Suppressor macrophage treated with lipopolysaccharide for 1 hour (primary cell): ENCODE results near the gene EMC6.

Experiments used
- DNase-seq, 3 donors: peaks; one replicate each; pipeline ENCODE4 v3.0.0-alpha.2; 2020 to 2022

The EMC6 gene

DNA sequence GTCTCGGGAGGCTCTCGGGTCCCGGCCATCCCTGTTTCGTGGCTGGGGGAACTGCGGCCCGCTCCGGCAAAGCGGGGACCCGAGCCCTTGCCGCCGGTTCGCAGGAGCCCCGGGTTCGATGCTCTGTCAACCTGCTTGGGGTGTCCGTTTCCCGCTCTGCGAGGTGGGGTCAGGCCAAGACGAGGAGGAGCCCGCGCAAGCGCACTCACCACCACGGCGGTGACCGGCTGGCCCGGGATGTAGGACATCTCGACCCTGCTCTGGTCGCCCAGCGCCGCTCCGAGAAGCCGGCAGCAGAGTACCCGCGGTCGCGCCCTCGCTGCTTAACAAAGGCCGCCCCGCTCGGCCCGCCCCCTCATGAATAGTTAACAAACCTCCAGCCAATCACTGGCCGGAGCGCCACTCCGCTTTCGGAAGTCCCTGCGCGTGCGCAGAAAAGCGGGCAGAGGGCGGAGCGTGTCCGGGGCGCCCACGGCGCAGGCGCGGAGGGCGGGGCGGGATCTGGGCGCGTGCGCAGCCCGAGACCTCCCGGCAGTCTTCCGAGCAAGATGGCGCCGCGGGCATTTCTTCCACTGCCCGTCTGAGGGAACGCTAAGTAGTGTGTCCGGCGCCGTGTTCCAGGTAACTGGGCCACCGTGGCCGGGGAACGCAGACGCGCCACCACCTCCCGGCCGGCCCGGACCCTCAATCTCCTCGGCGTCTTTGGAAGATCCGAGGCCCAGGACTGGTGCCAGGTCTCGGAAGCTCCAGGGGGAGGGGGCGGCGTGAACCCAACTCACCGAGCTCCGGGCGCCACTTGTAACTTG lies at the start of gene EMC6, which contains the start of gene TAX1BP3:
Gene EMC6, plus strand, starts transcription at position 534 of the 806 bp plus-strand sequence. CDS start 335 bp downstream, outside the sequence.
Gene TAX1BP3, minus strand, starts transcription at position 300 of the 806 bp plus-strand sequence. Its CDS starts 52 bp downstream, at position 248.
- DNase-seq: peak; percentile 100

DNA sequence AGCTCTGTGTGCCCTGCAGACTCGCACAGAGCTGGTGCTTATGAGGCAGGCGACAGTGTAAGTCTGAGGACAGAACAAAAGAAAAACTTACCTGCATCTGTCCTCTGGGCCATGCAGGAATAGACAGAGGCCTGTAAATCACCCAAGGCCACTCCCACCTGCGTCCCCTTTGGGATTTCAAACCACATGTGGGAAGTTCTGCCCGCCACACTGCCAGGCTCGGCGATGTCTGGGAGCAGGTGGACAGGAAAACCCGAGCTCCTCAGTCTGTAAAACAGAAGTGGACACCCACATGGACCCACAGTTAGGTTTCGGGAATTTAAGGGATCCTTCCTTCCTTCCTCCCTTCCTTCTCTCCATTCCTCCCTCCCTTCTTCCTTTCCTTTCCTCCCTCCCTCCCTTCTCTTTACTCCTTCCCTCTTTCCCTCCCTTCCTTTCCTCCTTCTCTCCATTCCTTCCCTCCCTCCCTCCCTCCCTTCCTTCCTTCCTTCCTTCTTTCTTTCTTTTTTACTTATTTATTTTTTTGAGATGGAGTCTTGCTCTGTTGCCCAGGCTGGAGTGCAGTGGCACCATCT lies 47.4 kb upstream of the EMC6 start:
- DNase-seq: no peak

DNA sequence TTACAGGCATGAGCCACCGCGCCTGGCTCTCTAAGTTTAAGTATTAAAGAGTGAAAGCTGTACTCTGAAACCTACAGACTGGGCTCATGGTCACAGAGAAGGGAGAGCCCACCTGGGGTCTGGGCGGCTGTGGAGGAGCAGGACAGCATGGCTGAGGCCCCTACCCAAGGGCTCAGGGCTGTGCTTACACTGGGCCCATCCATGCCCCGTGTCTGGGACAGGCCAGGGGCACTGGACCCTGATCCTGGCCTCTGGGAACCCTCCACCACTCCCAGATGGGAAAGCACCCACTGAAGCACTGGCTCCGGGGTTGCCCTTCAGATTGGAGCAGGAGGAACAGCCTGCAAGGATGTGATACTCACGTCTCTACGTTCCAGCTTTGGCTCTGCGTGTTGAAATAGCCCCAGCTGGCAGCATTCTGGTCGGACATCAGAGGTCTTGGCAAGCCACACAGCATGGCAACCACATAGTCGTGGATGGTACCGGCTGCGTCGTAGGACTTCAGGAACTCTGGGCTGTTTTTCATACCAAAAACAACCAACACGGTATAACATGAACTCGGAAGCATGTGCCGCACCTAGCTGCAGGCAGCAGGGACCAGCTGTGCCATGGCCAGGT lies 45.5 kb upstream of the EMC6 start:
- no peak for DNase-seq

DNA sequence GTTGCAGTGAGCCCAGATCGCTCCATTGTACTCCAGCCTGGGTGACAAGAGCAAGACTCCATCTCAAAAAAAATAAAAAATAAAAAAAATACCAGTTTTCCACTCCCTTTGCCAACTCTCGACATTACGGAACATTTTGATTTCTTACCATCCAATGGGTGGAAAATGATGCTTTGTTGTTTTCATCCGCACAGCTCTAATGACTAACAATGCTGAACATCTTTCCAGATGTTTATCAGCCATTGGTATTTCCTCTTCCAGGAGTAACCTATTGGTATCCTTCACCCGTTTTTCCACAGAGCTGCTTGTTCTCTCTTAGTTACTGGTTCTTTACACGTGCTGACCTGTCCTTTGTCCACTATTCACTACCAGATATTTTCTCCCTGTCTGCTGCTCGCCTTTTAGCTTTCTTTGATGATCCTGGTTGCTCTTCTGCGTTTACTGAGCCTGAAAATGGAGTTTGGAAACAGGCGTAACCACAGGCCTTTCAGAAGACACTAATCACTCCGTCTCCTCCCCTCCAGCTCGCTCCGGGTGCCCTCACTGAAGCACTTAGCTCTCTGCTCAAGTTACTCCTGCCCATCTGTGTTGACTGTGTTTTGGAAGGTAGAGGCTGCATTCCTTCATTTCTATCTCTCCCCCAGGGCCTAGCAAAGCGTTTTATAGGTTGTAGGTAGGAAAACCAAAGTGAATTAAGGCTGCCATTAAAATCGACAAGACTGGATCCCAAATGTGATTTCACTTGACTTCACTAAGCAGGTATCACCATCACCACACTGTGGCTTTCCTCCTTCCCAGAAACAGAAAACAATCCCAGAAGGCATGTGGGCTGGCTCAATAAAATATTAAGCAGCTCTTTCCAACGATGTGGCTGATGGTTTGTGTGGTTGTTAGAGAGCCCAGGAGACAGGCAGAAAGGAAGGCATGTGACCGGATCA lies 41.5 kb upstream of the EMC6 start:
- DNase-seq: no peak

DNA sequence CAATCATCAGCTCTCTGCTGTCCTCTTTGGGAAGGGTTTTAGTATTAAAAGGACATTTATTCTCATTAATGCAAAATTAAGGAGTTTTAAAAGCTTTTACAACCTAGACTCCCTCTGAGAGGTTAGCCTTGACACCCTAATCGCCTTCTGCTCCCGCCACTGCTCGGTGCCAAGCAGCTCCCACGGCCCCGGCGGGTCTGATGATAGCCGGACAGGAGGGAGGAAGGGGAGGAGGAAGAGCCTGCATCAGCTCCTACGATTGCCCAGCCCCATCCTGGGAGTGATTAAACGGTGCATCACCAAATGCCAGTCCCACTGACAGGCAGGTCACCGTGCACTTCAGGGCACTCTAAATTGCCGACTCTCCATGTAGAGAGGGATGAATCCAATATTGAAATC lies 40.8 kb upstream of the EMC6 start:
- no peak for DNase-seq

DNA sequence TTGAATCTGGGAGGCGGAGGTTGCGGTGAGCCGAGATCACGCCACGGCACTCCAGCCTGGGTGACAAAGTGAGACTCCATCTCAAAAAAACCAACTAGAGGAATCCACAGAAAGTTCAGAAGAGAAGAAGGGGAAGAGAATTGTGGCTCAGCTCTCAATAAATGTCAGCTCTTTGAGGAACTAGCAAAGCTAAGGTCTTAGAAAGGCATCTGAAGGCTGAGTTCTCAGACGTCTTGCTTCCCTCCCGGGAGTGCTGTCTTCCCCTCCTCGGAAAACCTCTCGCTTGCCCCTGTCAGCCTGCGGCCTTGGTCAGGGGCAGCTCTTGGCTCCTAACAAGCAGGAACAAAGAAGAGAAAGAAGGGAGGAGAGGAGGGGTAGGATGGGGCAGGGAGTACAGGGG lies 37.8 kb upstream of the EMC6 start:
- DNase-seq: peak; percentile 26 to 44 (median 38)

DNA sequence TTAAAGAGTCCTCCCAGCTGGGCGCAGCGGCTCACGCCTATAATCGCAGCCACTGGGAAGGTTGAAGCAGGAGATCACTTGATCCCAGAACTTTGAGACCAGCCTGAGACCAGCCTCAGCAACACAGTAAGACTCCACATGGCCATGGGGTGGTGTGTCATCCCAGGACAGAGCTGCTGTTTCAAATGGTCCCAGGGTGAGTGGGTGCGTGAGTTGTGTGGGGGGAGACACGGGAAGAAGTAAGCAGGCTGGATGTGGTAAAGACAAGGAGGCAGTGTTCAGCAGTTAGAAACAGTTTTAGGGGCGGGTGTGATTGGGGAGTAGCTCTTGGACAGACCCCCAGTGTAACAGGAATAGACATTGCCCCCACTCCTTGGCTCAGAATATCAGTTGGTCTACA lies 36.3 kb upstream of the EMC6 start:
- DNase-seq: peak in 2 of 3 donors; percentile 13 to 18

DNA sequence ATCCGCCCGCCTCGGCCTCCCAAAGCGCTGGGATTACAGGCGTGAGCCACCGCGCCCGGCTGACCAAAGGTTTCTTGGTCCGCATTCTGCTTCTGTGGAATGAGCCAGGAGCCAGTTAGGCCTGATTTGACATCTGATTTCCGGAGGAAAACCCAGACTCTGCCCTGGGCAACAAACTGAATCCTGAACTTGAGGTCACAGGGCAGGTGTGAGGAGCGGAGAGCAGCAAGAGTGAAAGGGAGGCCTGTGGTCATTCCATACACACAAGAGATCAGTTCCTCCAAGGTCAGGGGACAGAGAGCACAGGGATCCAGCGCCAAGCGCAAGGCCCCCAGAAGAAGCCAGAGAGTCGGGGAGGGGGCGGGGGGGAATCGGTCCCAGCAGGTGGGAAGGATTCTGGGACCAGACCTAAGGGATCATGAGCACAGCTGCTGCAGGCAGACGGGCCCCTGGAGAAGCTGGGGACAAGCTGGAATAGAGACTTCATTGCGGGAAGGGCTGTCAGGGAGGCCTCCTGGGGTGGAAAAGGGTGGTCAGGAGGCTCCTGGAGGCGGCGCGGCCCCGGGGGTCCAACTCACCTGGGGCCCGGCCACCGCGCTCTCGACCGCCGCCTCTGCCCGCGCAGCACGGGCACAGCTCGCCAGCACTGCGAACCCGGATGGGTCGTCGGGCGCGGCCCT lies 33.0 kb upstream of the EMC6 start:
- DNase-seq: peak in 1 of 3 donors; percentile 20

DNA sequence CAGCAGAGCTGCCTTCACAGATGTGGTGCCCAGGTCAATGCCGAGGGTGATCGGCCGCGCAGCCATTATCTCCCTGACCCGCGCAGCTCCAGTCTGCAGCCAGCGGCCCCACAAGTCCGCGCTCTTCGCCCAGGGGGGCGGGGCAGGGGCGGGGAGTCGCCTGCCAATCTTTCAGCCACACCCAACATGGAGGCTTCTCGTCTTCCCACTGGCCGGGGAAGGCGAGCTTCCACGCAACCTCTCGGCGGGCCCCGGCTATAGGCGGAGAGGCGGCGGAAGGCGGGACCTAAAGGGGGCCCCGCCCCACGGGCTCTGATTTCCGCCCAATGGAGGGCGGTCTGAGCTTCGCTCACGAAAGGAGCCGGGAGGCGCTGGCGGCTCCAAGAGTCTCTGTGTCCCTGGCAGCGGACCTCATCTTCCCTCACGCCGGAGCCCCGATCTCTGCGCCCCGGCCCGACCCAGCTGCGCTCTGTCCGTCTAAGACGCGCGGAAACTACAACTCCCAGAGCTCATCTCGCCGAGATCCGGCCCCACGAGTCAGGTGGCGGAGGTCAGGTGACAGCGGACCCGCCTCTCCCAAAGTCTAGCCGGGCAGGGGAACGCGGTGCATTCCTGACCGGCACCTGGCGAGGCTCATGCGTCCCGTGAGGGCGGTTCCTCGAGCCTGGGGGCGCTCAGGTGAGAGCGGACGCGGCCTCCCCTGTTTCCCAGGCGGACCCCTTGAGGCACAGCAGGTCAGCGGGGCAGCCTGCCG lies 32.3 kb upstream of the EMC6 start, which contains the start of the genes CTNS and SHPK:
Gene CTNS, plus strand, starts transcription at position 607 of the 754 bp plus-strand sequence. CDS start 3,447 bp downstream, outside the sequence.
Gene SHPK, minus strand, starts transcription at position 97 of the 754 bp plus-strand sequence. Its CDS starts 31 bp downstream, at position 66.
- peak; percentile 98 to 99 (median 99) for DNase-seq

DNA sequence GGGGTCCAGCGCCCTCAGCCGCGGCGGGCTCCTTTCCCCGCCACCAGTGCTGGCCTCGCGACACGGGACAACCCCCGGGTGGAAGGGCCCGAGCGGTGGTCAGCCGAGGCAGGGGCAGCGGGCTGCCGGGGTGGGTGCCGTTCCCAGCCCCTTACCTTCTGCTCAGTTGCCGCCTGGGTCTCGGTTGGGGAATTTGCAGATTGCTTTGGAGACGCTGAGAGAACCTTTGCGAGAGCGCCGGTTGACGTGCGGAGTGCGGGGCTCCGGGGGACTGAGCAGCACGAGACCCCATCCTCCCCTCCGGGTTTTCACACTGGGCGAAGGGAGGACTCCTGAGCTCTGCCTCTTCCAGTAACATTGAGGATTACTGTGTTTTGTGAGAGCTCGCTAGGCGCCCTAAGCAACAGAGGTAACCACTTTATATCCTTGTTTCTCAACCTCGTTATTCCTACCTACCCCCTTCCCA lies 31.7 kb upstream of the EMC6 start:
- DNase-seq: peak in 2 of 3 donors; percentile 7 to 37

DNA sequence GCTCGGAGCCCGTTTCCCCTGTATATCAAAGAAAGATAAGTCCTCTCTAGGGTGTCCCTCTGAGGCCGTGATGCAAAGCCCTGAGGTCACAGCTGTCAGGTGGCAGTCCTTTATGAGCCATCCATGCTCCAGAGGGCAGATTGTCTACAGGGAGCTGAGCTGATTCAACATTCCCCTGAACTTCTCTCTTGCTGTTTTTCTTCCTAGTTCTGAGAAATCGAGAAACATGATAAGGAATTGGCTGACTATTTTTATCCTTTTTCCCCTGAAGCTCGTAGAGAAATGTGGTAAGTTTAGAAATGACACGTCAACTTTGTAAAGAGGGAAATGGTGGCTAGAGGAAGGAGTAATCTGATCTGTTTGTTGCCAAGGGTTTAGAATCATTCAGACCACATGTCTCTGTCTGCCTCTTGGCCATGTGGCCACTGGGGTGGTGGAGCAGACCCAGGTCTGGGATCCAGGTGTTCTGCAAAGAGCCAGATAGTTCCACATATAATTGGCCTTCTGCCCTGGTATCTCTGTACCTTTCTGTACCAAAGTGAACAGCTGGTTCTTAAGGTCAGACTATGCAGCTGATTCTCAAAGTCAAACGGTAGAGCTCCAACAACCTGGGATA lies 28.5 kb upstream of the EMC6 start:
- peak; percentile 83 to 93 (median 86) for DNase-seq

DNA sequence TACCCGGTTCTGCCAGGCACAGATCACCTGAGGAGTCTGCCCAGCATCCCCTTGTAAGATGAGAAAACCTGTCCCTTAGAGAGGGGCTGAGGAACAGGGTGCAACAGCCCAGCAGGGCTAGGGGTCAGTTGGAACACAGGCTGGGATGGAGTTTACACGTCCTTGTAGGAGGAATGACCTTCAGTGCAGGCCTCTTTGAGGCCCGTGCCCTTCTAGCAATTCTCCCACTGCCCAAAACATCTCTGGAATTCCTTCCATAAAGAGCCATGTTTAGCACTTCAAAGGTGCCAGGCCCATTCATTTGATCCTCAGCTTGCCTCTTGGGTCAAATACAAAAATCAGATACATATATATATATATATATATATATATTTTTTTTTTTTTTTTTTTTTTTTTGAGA lies 27.6 kb upstream of the EMC6 start:
- no peak for DNase-seq

DNA sequence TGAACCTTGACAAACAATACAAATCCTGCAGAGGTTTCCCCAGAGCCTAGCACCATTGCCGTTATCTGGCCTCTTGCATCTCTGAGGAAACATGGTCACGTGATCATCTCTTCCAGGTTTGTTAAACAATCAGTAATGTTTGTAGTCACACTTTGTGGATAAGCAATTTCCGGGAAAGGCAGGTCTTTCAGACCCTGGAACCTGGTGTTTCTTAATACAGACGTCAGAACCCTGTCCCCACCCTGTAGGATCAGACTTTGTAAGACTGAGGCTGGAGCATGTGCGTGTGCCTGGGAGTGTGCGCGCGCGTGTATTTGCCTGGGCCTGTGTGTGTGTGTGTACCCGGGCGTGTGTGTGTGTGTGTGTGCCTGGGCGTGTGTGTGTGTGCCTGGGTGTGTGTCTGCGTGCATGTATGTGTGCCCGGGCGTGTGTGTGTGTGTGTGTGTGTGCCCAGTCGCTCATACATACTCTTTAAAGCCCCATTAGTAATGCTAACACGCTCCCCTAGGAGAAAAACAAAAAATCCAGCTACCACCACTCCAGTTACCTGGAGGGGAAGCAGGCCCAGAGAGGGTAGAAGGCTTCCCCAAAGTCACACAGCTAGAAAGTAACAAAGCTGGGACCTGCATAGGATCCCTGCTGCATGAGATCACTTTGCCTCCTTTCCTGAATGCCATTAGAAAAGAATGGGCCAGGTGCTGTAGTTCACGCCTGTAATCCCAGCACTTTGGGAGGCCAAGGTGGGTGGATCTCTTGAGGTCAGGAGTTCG lies 26.7 kb upstream of the EMC6 start:
- no peak for DNase-seq

DNA sequence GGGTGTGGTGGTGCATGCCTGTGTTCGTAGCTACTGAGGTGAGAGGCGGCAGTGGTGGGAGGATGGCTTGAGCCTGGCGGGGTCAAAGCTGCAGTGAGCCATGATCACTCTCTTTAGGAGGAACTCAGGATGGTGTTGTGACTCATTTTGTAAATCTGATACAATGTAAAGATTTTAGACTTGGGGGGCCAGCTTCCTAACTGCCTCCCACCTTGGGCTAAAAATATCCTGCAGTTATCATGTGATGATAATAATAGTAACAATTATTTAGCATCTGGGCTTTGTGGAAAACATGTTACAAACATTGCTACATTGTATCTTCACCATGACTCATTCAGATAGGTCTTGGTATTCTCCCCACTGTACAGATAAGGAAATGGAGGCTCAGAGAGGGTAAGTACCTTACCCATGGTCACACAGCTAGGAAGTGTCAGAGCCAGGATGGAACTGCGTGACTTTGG lies 24.7 kb upstream of the EMC6 start:
- peak in 2 of 3 donors; percentile 29 to 38 for DNase-seq

DNA sequence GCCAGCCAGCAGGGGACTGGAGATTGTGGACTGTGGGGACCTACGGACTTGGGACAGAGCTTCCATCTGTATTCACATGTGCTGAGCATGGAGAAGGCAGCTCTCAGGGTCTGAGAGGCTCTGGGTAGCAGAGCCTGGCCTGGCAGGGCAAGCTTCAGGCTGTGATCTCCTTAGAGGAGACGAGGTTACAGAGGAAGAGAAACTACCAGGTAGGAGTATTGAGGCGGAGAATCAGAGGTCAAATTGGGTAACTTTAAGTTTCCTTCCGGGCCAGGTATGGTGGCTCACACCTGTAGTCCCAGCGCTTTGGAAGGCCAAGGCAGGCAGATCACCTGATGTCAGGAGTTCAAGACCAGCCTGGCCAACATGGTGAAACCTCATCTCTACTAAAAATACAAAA lies 23.3 kb upstream of the EMC6 start:
- DNase-seq: no peak

DNA sequence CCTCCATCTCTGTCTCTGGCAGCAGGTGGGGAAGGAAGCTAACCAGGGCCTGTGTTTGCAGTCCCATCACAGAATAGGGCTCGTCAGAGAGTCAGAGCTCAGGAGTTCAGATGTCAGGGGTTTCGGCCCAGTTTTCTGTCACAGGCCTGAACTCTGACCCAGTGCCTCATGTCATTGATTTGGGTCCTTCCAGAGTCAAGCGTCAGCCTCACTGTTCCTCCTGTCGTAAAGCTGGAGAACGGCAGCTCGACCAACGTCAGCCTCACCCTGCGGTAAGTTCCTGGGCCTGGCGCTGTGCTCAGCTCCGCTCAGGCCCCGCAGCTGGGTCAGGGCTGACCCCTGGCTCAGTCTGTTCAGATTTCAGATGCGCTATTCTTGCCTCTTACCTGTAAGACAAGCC lies 21.4 kb upstream of the EMC6 start:
- DNase-seq: no peak

DNA sequence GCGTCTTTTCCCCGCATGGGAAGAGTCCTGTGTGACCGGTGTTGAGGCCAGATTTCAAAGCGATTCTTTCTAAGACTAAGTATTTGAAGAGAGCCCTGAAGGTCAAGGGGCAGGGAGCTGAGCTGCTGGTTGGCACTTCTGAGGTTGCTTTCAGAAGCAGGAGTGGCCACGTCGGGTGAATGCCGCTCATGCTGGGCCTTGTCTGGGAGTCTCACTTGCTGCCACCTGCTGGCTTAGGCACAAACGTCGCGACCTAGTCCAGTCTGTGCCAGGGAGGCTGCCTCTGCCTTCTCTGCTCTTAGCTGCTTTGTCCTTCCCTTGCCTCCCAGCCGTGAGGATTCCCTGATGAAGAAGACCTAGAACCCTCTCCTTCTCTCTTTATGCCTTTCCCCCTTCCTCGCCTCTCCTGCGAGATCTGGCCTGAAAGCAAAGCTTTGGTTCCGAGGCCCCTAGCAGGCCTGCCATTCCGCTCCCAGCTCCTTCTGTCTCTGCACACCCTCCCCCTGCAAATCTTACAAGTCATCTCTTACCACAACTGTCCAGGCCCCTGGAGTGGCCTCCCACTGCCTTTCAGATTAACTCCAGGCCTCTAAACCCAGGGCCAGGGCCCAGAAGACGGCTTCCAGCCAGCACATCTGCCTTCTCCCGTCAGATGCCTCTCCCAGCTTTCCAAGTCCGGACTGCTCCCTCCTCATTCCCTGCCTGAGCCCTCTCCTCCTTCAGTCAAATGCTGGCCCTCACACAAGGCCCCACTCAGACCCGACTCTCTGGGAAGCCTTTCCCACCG lies 20.6 kb upstream of the EMC6 start:
- DNase-seq: peak; percentile 48 to 73 (median 48)

DNA sequence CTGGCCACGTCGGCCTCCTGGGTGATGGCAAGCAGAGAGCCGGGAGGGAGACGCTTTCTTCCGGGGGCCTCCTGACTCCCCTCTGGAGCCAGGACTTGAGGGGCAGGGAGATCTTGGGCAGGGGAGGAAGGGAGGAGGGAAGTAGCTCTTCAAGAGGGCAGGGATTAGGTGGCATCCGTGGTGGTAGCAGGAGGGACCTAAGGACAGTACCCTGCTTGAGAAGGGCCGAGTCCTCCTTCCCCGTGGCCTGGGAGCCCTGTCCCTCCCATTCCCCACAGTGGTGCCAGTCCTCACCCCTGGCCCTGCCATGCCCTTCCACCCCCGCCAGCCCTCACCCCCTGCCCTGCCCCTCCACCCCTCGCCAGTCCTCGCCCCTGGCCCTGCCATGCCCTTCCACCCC lies 12.8 kb upstream of the EMC6 start:
- DNase-seq: no peak

DNA sequence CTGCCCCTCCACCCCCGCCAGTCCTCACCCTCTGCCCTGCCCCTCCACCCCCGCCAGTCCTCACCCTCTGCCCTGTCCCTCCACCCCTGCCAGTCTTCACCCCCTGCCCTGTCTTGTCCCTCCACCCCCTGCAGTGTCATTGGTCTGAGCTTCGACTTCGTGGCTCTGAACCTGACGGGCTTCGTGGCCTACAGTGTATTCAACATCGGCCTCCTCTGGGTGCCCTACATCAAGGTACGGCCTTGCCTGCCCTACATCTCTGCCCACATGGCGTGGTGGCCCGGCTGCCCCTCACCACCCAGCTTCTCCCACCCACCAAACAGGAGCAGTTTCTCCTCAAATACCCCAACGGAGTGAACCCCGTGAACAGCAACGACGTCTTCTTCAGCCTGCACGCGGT lies 12.3 kb upstream of the EMC6 start:
- no peak for DNase-seq
